HL-60 (cell line): Measurements from ENCODE around the gene ZIC4.

ENCODE experiments used
- POLR2AphosphoS5 ChIP-seq: IDR thresholded peaks from 2 replicates; pipeline ENCODE4 v1.6.1; 2012; ENCODE audit warnings: low read depth
- REST ChIP-seq: IDR thresholded peaks from 2 replicates; pipeline ENCODE4 v1.6.1; 2012; ENCODE audit warnings: low read depth; ENCODE audit not compliant: insufficient replicate concordance
- TF ChIP-seq, protein P1 (sequence below): IDR thresholded peaks from one replicate; pipeline ENCODE4 v1.5.1; 2011; ENCODE audit warnings: low read length, control low read depth, inconsistent platforms; ENCODE audit not compliant: insufficient read depth

DNA sequence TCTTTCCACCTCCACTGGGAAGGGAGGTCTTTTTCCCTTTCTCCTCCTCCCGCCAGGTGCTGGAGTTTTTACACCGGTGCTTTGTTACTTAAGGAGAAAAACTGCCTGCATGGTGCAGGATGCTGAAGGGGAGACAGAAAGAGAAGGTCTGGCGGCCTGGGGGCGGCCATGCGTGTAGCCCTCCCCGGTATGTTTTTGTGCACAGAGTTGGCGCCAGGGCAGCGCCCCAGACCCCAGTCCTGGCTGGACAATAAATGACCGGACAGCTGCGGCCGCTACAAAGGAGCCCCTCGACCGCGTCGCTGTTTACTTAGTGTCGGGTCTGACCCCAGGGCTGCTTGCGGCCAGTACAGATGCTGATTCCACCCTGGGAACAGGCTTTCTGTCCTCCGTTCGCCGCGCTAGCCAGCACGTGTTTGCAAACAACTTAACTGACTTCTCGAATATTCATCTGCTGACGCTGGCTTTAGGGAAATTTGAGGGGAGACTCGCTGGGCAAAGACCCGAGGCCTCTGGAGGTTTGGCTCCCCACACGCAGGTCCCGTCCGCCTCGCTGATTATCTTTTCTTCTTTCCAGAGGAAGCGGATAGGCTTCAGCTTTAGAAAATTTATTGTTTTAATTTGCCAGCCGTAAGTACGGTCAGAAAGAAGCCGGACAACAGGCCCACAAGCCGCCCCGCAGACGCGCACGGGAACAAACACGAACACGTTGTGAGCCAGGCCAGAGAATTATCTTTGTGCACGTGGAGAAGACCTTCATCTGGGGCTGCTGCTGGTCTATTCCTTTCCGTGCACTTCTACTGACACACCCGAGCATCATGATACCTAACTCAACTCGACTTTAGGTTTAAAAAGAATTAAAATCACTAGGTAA, 46.9 kb downstream of the ZIC4 start:
- TF ChIP-seq POLR2AphosphoS5 (no peak), REST (no peak)
- TF ChIP-seq, protein P1, sequence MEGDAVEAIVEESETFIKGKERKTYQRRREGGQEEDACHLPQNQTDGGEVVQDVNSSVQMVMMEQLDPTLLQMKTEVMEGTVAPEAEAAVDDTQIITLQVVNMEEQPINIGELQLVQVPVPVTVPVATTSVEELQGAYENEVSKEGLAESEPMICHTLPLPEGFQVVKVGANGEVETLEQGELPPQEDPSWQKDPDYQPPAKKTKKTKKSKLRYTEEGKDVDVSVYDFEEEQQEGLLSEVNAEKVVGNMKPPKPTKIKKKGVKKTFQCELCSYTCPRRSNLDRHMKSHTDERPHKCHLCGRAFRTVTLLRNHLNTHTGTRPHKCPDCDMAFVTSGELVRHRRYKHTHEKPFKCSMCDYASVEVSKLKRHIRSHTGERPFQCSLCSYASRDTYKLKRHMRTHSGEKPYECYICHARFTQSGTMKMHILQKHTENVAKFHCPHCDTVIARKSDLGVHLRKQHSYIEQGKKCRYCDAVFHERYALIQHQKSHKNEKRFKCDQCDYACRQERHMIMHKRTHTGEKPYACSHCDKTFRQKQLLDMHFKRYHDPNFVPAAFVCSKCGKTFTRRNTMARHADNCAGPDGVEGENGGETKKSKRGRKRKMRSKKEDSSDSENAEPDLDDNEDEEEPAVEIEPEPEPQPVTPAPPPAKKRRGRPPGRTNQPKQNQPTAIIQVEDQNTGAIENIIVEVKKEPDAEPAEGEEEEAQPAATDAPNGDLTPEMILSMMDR: no peak
